H1 (cell line): ENCODE measurements around the gene NKAIN2. TPM values are rescaled to one million over a fixed set of nuclear protein-coding genes. Genes with fewer than 3 reads are reported as not detected.

Source experiments
- CTCF ChIA-PET: fragments of 300-600 bp; sonication (Branson Sonifier 250); formaldehyde crosslinking; loops from one replicate; lab custom pipeline; 2021; ENCODE audit not compliant: partially characterized antibody; lab: Charles Lee
- POLR2A ChIA-PET: fragments of 300-600 bp; sonication (Branson Sonifier 250); formaldehyde crosslinking; loops from one replicate; lab custom pipeline; 2021; ENCODE audit warnings: inconsistent platforms; ENCODE audit not compliant: partially characterized antibody; lab: Charles Lee
- DNase-seq, 2 experiments: peaks; one replicate each; pipeline versions ENCODE4 v3.0.0 to v3.0.0-alpha.2; 2010 to 2022; ENCODE audit warnings: low spot score in 2 of 2, low read depth in 1 of 2, mixed read lengths in 1 of 2
- FAIRE-seq: peaks from 2 replicates; lab custom pipeline; 2011; peaks lifted over from hg19 to GRCh38; lab: Jason Lieb, UNC
- H2AFZ ChIP-seq: 2 replicates; pipeline ENCODE4 v1.8.1; 2012; ENCODE audit warnings: low read length, inconsistent platforms
- H2AK5ac ChIP-seq: 2 replicates; pipeline ENCODE4 v1.6.1; 2013; ENCODE audit warnings: low read depth, low read length
- H2BK120ac ChIP-seq: replicated peaks from 2 replicates; pipeline ENCODE3; 2013; ENCODE audit warnings: low read depth, low read length, inconsistent platforms
- H2BK12ac ChIP-seq: 2 replicates; pipeline ENCODE4 v1.6.1; 2013; ENCODE audit warnings: low read depth, low read length
- H2BK15ac ChIP-seq: 2 replicates; pipeline ENCODE4 v1.6.1; 2013; ENCODE audit warnings: low read length
- H2BK20ac ChIP-seq: 2 replicates; pipeline ENCODE4 v1.6.1; 2013; ENCODE audit warnings: low read length
- H2BK5ac ChIP-seq: 2 replicates; pipeline ENCODE4 v1.6.1; 2013; ENCODE audit warnings: low read depth, low read length
- H3K14ac ChIP-seq: 2 replicates; pipeline ENCODE4 v1.6.1; 2013; ENCODE audit warnings: inconsistent platforms; ENCODE audit not compliant: insufficient read length
- H3K18ac ChIP-seq: 2 replicates; pipeline ENCODE4 v1.6.1; 2013; ENCODE audit warnings: low read length; ENCODE audit errors: extremely low read depth
- H3K23ac ChIP-seq: 2 replicates; pipeline ENCODE4 v1.6.1; 2013; ENCODE audit warnings: inconsistent platforms; ENCODE audit not compliant: insufficient read length
- H3K23me2 ChIP-seq: 2 replicates; pipeline ENCODE4 v1.6.1; 2013; ENCODE audit warnings: low read depth, low read length
- H3K27ac ChIP-seq: 2 replicates; pipeline ENCODE4 v1.6.1; 2011; ENCODE audit warnings: low read depth, low read length, inconsistent platforms
- H3K27me3 ChIP-seq, 4 experiments: replicated peaks in 1 of 4; 1 replicate in 1 of 4; 2 replicates in 3 of 4; pipeline versions ENCODE4 v1.6.1 to v1.8.1; 2011 to 2013; ENCODE audit warnings: low read length in 3 of 4, mild to moderate bottlenecking in 3 of 4, inconsistent platforms in 2 of 4, mixed read lengths in 2 of 4, moderate library complexity in 1 of 4; ENCODE audit not compliant: control insufficient read depth in 3 of 4, insufficient read depth in 3 of 4; ENCODE audit errors: extremely low read depth in 1 of 4
- H3K36me3 ChIP-seq, 4 experiments: 2 replicates each; pipeline versions ENCODE4 v1.6.1 to v1.8.1; 2011 to 2013; ENCODE audit warnings: mild to moderate bottlenecking in 4 of 4, low read length in 3 of 4, moderate library complexity in 2 of 4, control low read depth in 1 of 4, inconsistent platforms in 1 of 4; ENCODE audit not compliant: insufficient read depth in 4 of 4, control insufficient read depth in 2 of 4
- H3K4ac ChIP-seq: replicated peaks from 2 replicates; pipeline ENCODE3; 2013; ENCODE audit warnings: low read length, low read depth, mixed read lengths, inconsistent platforms; ENCODE audit not compliant: insufficient read length
- H3K4me1 ChIP-seq, 4 experiments: replicated peaks in 1 of 4; 1 replicate in 1 of 4; 2 replicates in 3 of 4; pipeline versions ENCODE4 v1.6.1 to v1.8.1; 2011 to 2013; ENCODE audit warnings: low read length in 3 of 4, inconsistent platforms in 2 of 4, mixed read lengths in 1 of 4; ENCODE audit not compliant: insufficient read depth in 4 of 4, control insufficient read depth in 3 of 4
- H3K4me2 ChIP-seq, 2 experiments: 2 replicates each; pipeline versions ENCODE4 v1.6.1 to v1.8.1; 2011 to 2013; ENCODE audit warnings: low read depth in 2 of 2, low read length in 2 of 2, control low read depth in 1 of 2, inconsistent platforms in 1 of 2, mild to moderate bottlenecking in 1 of 2; ENCODE audit not compliant: insufficient read depth in 1 of 2
- H3K4me3 ChIP-seq, 4 experiments: fragments of 200-600, 300-600 bp in 1 of 4; sonication (generic), shearing (Covaris generic), sonication (Bioruptor Twin) in 1 of 4; 2 replicates each; pipeline versions ENCODE4 v1.5.1 to v1.8.1; 2011 to 2016; ENCODE audit warnings: low read length in 4 of 4, low read depth in 3 of 4, control low read depth in 2 of 4, inconsistent platforms in 2 of 4, mild to moderate bottlenecking in 2 of 4, mixed read lengths in 1 of 4, moderate library complexity in 1 of 4; ENCODE audit not compliant: insufficient read depth in 2 of 4; ENCODE audit errors: extremely low read depth in 1 of 4
- H3K56ac ChIP-seq: replicated peaks from 2 replicates; pipeline ENCODE3; 2013; ENCODE audit warnings: low read depth, mild to moderate bottlenecking, mixed read lengths, low read length, inconsistent platforms; ENCODE audit not compliant: insufficient read length
- H3K79me1 ChIP-seq: 2 replicates; pipeline ENCODE4 v1.6.1; 2013; ENCODE audit warnings: low read depth, low read length, control low read depth
- H3K79me2 ChIP-seq, 2 experiments: 2 replicates each; pipeline versions ENCODE4 v1.6.1 to v1.8.1; 2012 to 2013; ENCODE audit warnings: low read length in 2 of 2, mild to moderate bottlenecking in 2 of 2, inconsistent platforms in 1 of 2; ENCODE audit not compliant: insufficient read depth in 2 of 2, control insufficient read depth in 1 of 2
- H3K9ac ChIP-seq, 4 experiments: replicated peaks in 1 of 4; 1 replicate in 1 of 4; 2 replicates in 3 of 4; pipeline versions ENCODE4 v1.6.1 to v1.8.1; 2011 to 2013; ENCODE audit warnings: low read depth in 3 of 4, low read length in 3 of 4, control low read depth in 2 of 4, mild to moderate bottlenecking in 2 of 4, moderate library complexity in 2 of 4, inconsistent platforms in 1 of 4; ENCODE audit errors: extremely low read depth in 1 of 4
- H3K9me3 ChIP-seq, 2 experiments: 2 replicates each; pipeline versions ENCODE4 v1.6.1 to v1.8.1; 2012 to 2013; ENCODE audit warnings: mild to moderate bottlenecking in 2 of 2, moderate library complexity in 2 of 2, control low read depth in 1 of 2, inconsistent platforms in 1 of 2, low read depth in 1 of 2, low read length in 1 of 2, mixed read lengths in 1 of 2; ENCODE audit not compliant: insufficient read depth in 2 of 2
- H4K20me1 ChIP-seq, 2 experiments: replicated peaks in 1 of 2; 2 replicates each; pipeline versions ENCODE3 to v1.8.1; 2011 to 2013; ENCODE audit warnings: inconsistent platforms in 2 of 2, low read length in 2 of 2, mild to moderate bottlenecking in 1 of 2; ENCODE audit not compliant: insufficient read depth in 2 of 2, control insufficient read depth in 1 of 2
- H4K5ac ChIP-seq: 2 replicates; pipeline ENCODE4 v1.6.1; 2013; ENCODE audit warnings: low read length, low read depth, mixed read lengths, inconsistent platforms; ENCODE audit not compliant: insufficient read length
- H4K8ac ChIP-seq: 2 replicates; pipeline ENCODE4 v1.8.0; 2013; ENCODE audit warnings: mild to moderate bottlenecking, moderate library complexity, low read length, inconsistent platforms; ENCODE audit not compliant: insufficient read depth; ENCODE audit errors: extremely low read depth
- H4K91ac ChIP-seq: replicated peaks from 2 replicates; pipeline ENCODE3; 2013; ENCODE audit warnings: low read length, mixed read lengths, inconsistent platforms; ENCODE audit not compliant: insufficient read length
- SAP30 ChIP-seq: fragments of 300-600 bp; sonication (generic); IDR thresholded peaks from 2 replicates; pipeline ENCODE4 v1.7.1; 2012; ENCODE audit warnings: low read length, moderate library complexity, mild to moderate bottlenecking, inconsistent platforms; ENCODE audit not compliant: insufficient read depth, insufficient replicate concordance
- WGBS, 2 experiments: shearing (Covaris generic) in 1 of 2; methylation state at CpG; one replicate each; pipeline versions ENCODE4 v1.1.6 to v1.1.7; 2013 to 2015; ENCODE audit warnings: low lambda C conversion rate in 2 of 2, mixed read lengths in 2 of 2, inconsistent platforms in 1 of 2, low coverage in 1 of 2, missing lambda C conversion rate in 1 of 2; ENCODE audit not compliant: insufficient replicate concordance in 2 of 2, insufficient coverage in 1 of 2, insufficient read length in 1 of 2; ENCODE audit errors: extremely low coverage in 1 of 2, missing lambda C conversion rate in 1 of 2; 5-methylcytosine and 5-hydroxymethylcytosine counted together
- polyA plus RNA-seq, 7 experiments: library from polyadenylated mRNA; depleted of rRNA in 3 of 7; stranded (reverse) in 5 of 7; unstranded in 2 of 7; fragments of >200 nt in 5 of 7; fragments of 200-250 nt in 2 of 7; gene quantifications; 1 replicate in 5 of 7; 2 replicates in 1 of 7; 4 replicates in 1 of 7; pipeline versions ENCODE4 v1.2.1 to v1.2.3, GENCODE V29; 2011 to 2013; ENCODE audit warnings: missing spikeins in 2 of 7, mixed read lengths in 2 of 7
- total RNA-seq: library from RNA; stranded (reverse); fragmentation: NEBNext Ultra II Directional; extraction: Animal tissue kit (Norgen Biotek cat#: 25700); gene quantifications from 2 replicates; pipeline ENCODE4 v1.2.1, GENCODE V29; 2021

Gene NKAIN2
- total and polyA plus RNA-seq, 2 of the 8 experiments (the other 6 are each of a cell fraction or from before 2014, with no cell fraction given): 0.20 to 0.34 TPM

DNA sequence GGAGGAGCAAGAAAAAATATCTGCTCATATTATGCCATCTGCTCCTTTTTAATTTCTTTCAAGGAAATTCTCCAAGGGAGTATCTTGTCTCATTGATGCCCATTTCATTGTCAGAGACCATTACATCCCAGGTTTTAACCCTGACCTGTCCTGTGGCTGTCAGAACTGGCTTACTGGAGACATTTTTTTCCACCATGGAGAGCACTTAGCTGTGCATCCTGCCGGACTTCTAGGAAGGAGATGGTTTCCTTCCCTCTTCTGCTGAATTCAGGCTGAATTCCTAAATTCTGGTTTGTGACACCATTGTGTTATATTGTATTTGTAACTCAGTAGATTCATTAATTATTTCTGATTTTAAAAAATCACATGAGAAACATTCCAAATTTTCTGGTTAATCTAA is 70.3 kb downstream of the NKAIN2 start:
- Histone ChIP-seq H3K79me2 (no peaks in the 10 kb centered on the region), H3K27me3 (no peaks in the 10 kb centered on the region), H3K9ac (no peak overlapping the region), H4K8ac (no peak overlapping the region), H3K4me3 (no peak overlapping the region), H4K91ac (no peak overlapping the region), H2BK5ac (no peak overlapping the region), H2AFZ (no peak overlapping the region), H3K23me2 (no peaks in the 10 kb centered on the region), H2AK5ac (no peak overlapping the region), H3K4me1 (no peaks in the 10 kb centered on the region), H2BK15ac (no peak overlapping the region), H3K9me3 (no peaks in the 10 kb centered on the region), H3K56ac (no peak overlapping the region), H3K18ac (no peak overlapping the region), H4K5ac (no peak overlapping the region), H2BK20ac (no peak overlapping the region), H3K36me3 (no peaks in the 10 kb centered on the region), H3K4me2 (no peak overlapping the region), H4K20me1 (no peaks in the 10 kb centered on the region), H3K79me1 (no peaks in the 10 kb centered on the region), H3K27ac (no peak overlapping the region), H2BK12ac (no peak overlapping the region), H3K23ac (no peak overlapping the region), H2BK120ac (no peak overlapping the region), H3K4ac (no peak overlapping the region), H3K14ac (no peak overlapping the region)
- no peak for DNase-seq
- CTCF ChIA-PET: no interaction called here
- TF ChIP-seq SAP30: no peak
- POLR2A ChIA-PET: no interaction called here
- no peak for FAIRE-seq
- 88% methylated on average over 1 of the region's 1 CpG; no CpG with 5 or more reads in 1 of the 2 experiments for WGBS, 2 experiments
